CD4-positive, alpha-beta T cell treated with Interleukin-17A for 1 hour (primary cell): ENCODE measurements around the gene CENPU.
"Not testable (repeated sequence)": the region's sequence is repeated elsewhere in the genome, so short reads cannot be mapped to it uniquely, and the experiment has no call there.

Experiments
- DNase-seq: peaks from one replicate; pipeline ENCODE4 v3.0.0-alpha.2; 2020

Gene CENPU

GRCh38 chr4:184751585-184751956 is 17.7 kb upstream of the CENPU start:
- no peak for DNase-seq

GRCh38 chr4:184750926-184751584 is 17.2 kb upstream of the CENPU start:
- no peak for DNase-seq

GRCh38 chr4:184748251-184748652 is 14.4 kb upstream of the CENPU start:
- no peak for DNase-seq

GRCh38 chr4:184747034-184747830 is 13.3 kb upstream of the CENPU start:
- DNase-seq = no peak

GRCh38 chr4:184745831-184746795 is 12.2 kb upstream of the CENPU start:
- DNase-seq = peak; percentile 75

- no peak for DNase-seq
Measured at GRCh38 chr4:184744236-184744635, 10.3 kb upstream of the CENPU start.

GRCh38 chr4:184743650-184744049 is 9.8 kb upstream of the CENPU start:
- no peak for DNase-seq

GRCh38 chr4:184741651-184742050 is 7.8 kb upstream of the CENPU start:
- not testable (repeated sequence) for DNase-seq

- no peak for DNase-seq
Measured at GRCh38 chr4:184740980-184741391, 7.1 kb upstream of the CENPU start.

- not testable (repeated sequence) for DNase-seq
Measured at GRCh38 chr4:184739575-184739974, 5.7 kb upstream of the CENPU start.

- DNase-seq = no peak
Measured at GRCh38 chr4:184734758-184735157, 862 bp upstream of the CENPU start.

GRCh38 chr4:184732126-184732525 is 1.8 kb downstream of the CENPU start:
- no peak for DNase-seq

GRCh38 chr4:184731056-184731455 is 2.8 kb downstream of the CENPU start:
- DNase-seq = no peak

- no peak for DNase-seq
Measured at GRCh38 chr4:184729946-184730345, 4.0 kb downstream of the CENPU start.

GRCh38 chr4:184728858-184729257 is 5.0 kb downstream of the CENPU start:
- no peak for DNase-seq

GRCh38 chr4:184727430-184727829 is 6.5 kb downstream of the CENPU start:
- DNase-seq = no peak

GRCh38 chr4:184722798-184723197 is 11.1 kb downstream of the CENPU start:
- DNase-seq = no peak

GRCh38 chr4:184721254-184721653 is 12.6 kb downstream of the CENPU start:
- no peak for DNase-seq

GRCh38 chr4:184719407-184719806 is 14.5 kb downstream of the CENPU start:
- DNase-seq = no peak

- DNase-seq = no peak
Measured at GRCh38 chr4:184715526-184715925, 18.4 kb downstream of the CENPU start.

- no peak for DNase-seq
Measured at GRCh38 chr4:184713887-184714286, 20.0 kb downstream of the CENPU start.

- no peak for DNase-seq
Measured at GRCh38 chr4:184712322-184712721, 21.6 kb downstream of the CENPU start.

GRCh38 chr4:184706453-184706852 is 27.4 kb downstream of the CENPU start:
- DNase-seq = no peak
